Neutrophil (primary cell): Measurements from ENCODE around the gene CCDC71.

Source experiments
- H3K27ac ChIP-seq: fragments of 200-600 bp; sonication (generic); 2 replicates; pipeline ENCODE4 v1.5.1; 2016; ENCODE audit warnings: mild to moderate bottlenecking, moderate library complexity
- H3K27me3 ChIP-seq: fragments of 200-600 bp; sonication (generic); 2 replicates; pipeline ENCODE4 v1.6.0; 2016; ENCODE audit warnings: mild to moderate bottlenecking
- H3K36me3 ChIP-seq: fragments of 200-600 bp; sonication (generic); 2 replicates; pipeline ENCODE4 v1.5.1; 2017
- H3K4me1 ChIP-seq, 2 experiments: fragments of 200-600 bp in 1 of 2; sonication (generic) in 1 of 2; 1 replicate in 1 of 2; 2 replicates in 1 of 2; pipeline versions ENCODE4 v1.5.1 to v1.6.1; 2013 to 2016; ENCODE audit warnings: low read depth in 1 of 2, low read length in 1 of 2, mild to moderate bottlenecking in 1 of 2, moderate library complexity in 1 of 2; ENCODE audit not compliant: control insufficient read depth in 1 of 2, insufficient read depth in 1 of 2
- H3K4me3 ChIP-seq, 2 experiments: fragments of 200-600 bp in 1 of 2; sonication (generic) in 1 of 2; 1 replicate in 1 of 2; 2 replicates in 1 of 2; pipeline ENCODE4 v1.5.1; 2013 to 2016; ENCODE audit warnings: low read depth in 1 of 2, low read length in 1 of 2, mild to moderate bottlenecking in 1 of 2, moderate library complexity in 1 of 2
- H3K9me3 ChIP-seq: fragments of 200-600 bp; sonication (generic); 2 replicates; pipeline ENCODE4 v1.5.1; 2016
- TF ChIP-seq, protein P1 (sequence below): fragments of 200-600 bp; sonication (generic); IDR thresholded peaks from 2 replicates; pipeline ENCODE4 v1.5.1; 2016; ENCODE audit warnings: antibody characterized with exemption

Gene CCDC71

DNA sequence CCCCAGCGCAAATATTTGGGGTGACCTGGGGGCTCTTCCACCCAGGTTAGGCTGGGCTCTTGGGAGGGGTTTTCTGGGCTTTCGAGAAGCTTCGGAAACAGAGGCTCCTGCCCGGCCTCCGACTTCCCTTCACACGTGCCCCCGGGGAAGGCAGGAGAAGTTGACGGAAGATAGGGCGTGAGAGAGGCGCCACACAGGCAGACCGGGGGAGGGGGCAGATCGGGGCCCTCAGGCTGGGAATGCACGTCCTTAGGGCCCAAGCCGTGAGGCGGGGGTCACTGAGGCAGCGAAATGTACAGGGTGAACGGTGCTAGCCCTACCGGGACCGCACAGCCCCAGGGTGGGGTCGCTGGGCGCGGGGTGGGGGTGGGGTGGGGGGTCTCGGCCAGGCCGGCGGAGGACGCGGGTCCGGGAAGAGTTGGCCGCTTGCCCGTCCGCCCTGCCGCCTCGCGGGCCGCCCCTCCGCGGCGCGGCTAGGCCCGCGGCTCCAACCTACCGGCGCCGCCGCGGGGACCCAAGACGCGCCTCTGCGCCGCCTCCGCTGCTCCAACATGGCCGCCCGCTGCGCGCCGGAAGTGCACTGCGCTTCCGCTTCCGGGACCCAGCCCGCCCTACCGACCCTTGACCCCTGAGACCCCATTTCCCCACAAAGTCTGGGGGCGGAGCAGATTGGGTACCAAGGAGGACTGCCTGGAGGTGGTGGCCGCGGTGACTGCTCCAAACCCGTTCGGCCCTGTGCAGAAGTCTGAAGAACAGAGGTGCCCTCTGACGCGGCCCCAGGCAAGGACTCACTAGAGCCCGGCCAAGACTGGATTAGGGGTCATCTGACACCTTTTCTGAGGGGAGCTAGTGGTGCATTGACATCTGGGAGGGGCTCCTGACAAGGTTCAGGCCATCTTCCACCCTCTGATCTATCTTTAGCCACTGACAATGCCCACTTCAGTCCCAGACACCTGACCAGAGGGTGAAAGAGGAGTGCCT is at the start of gene CCDC71:
TSS of gene CCDC71 (minus strand) at position 561 of the 981 bp plus-strand sequence. CDS start 2,123 bp downstream, outside the sequence.
- H3K27ac ChIP-seq = peak within 1 kb of the TSS; percentile 87

DNA sequence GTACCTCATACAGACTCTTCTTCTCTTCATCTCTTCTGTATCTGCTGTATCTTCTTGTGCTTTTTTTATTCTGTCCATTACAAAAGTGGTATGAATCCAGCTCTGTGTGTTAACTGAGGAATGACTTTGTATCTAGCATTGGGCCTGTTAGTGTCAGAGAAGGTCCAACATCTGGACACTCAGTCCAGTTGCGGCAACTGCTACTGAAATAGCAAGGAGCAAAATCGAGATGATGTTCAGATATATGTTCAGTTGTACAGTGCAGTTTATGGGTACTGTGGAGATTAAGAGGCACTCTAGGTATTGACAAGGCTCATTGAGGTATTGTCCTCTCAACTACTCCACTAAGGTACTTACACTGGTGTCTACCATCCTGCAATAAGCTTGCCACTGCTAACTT is 47.9 kb upstream of the CCDC71 start:
- H3K27ac ChIP-seq = no peak overlapping the region
- H3K4me1 ChIP-seq = peaks cover 0 to 5% of the 10 kb centered on the region in 2 experiments
- H3K4me3 ChIP-seq = no peak overlapping the region
- H3K9me3 ChIP-seq = no peaks in the 10 kb centered on the region
- no peaks in the 10 kb centered on the region for H3K36me3 ChIP-seq
- H3K27me3 ChIP-seq = no peaks in the 10 kb centered on the region
- TF ChIP-seq, protein P1, sequence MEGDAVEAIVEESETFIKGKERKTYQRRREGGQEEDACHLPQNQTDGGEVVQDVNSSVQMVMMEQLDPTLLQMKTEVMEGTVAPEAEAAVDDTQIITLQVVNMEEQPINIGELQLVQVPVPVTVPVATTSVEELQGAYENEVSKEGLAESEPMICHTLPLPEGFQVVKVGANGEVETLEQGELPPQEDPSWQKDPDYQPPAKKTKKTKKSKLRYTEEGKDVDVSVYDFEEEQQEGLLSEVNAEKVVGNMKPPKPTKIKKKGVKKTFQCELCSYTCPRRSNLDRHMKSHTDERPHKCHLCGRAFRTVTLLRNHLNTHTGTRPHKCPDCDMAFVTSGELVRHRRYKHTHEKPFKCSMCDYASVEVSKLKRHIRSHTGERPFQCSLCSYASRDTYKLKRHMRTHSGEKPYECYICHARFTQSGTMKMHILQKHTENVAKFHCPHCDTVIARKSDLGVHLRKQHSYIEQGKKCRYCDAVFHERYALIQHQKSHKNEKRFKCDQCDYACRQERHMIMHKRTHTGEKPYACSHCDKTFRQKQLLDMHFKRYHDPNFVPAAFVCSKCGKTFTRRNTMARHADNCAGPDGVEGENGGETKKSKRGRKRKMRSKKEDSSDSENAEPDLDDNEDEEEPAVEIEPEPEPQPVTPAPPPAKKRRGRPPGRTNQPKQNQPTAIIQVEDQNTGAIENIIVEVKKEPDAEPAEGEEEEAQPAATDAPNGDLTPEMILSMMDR = no peak

More for the DNA sequence above, at the start of gene CCDC71:
- Histone ChIP-seq H3K36me3 (peaks cover 25% of the 10 kb centered on the region), H3K9me3 (no peaks in the 10 kb centered on the region), H3K27me3 (peaks cover 6% of the 10 kb centered on the region), H3K4me1 (peaks cover 28 to 31% of the 10 kb centered on the region in 2 experiments), H3K4me3 (peak within 1 kb of the TSS; percentile 73 to 82)
- TF ChIP-seq, protein P1 = peak; percentile 14

DNA sequence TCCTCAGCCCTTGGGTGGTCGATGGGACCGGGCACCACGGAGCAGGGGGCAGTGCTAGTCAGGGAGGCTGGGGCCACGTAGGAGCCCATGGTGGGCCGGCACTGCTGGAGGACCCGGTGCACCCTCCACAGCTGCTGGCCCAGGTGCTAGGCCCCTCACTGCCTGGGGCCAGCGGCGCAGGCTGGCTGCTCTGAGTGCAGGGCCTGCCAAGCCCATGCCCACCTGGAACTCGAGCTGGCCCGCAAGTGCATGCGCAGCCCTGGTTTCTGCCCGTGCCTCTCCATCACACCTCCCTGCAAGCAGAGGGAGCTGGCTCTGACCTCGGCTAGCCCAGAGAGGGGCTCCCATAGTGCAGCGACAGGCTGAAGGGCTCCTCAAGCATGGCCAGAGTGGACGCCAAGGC is 47.4 kb upstream of the CCDC71 start:
- Histone ChIP-seq H3K36me3 (no peaks in the 10 kb centered on the region), H3K27ac (no peak overlapping the region), H3K27me3 (no peaks in the 10 kb centered on the region), H3K4me3 (no peak overlapping the region), H3K9me3 (no peaks in the 10 kb centered on the region), H3K4me1 (peaks cover 0 to 2% of the 10 kb centered on the region in 2 experiments)
- TF ChIP-seq, protein P1 = no peak

DNA sequence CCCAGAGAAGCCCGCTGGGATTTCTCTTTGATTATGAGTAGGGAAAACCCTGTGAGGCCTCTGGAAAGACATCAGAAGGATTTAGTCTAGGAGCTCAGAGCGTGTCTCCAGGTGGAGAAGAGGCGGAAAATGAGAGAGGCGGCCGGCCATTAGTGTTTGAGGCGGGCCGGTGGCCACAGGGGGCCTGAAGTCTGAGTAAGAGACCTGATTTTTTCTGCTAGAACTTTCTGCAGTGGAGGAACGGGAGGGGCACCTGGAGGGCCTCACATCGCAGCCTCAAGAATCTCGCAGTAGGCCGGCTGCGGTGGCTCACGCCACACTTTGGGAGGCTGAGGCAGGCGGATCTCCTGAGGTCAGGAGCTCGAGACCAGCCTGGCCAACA is 33.8 kb upstream of the CCDC71 start:
- TF ChIP-seq, protein P1 = no peak
- no peaks in the 10 kb centered on the region for H3K36me3 ChIP-seq
- H3K4me1 ChIP-seq = no peaks in the 10 kb centered on the region
- peaks cover 18% of the 10 kb centered on the region for H3K27me3 ChIP-seq
- H3K9me3 ChIP-seq = no peaks in the 10 kb centered on the region
- H3K4me3 ChIP-seq = no peak overlapping the region
- no peak overlapping the region for H3K27ac ChIP-seq

DNA sequence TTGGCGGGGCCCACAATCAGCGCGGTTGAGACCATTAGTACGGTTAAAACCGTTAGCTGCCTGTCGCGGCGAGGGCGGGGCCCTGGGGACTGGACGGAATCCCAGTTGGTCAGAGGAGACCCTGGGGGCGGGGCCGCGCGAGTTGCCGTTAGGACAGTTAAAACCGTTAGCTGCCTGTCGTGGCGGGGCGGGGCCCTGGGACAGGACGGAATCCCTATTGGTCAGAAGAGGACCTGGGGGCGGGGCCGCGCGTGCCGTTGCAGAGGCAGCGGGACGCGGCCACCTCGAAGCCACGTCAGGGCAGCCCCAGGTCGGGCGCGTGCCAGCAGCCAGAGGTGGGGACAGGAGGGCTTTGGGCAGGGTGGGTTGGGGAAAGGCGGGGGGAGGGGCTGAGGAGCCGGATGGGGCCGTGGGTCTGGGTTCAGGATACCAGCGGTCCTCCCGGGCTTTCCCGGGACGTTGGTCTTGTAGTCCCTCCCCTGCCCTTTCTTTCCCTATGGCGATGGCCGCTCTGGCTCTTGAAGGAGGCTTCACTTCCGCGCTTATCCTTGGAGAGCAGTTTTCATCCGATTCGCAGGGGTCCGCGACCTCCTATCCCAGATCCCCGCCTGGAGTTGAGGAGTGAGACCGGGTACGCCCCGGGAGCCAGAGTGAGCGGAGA is 33.2 kb upstream of the CCDC71 start:
- no peaks in the 10 kb centered on the region for H3K4me1 ChIP-seq
- TF ChIP-seq, protein P1 = no peak
- H3K4me3 ChIP-seq = no peak overlapping the region
- H3K9me3 ChIP-seq = no peaks in the 10 kb centered on the region
- H3K36me3 ChIP-seq = no peaks in the 10 kb centered on the region
- H3K27me3 ChIP-seq = peaks cover 18% of the 10 kb centered on the region
- no peak overlapping the region for H3K27ac ChIP-seq
